DOHH2 (cell line): ENCODE results near the gene PRKN.

Experiments used
- CTCF ChIP-seq: fragments of 200-600 bp; sonication (generic); IDR thresholded peaks from one replicate; pipeline ENCODE4 v1.5.1; 2014; ENCODE audit warnings: antibody characterized with exemption, mild to moderate bottlenecking, low read depth, low read length; ENCODE audit not compliant: poor library complexity, severe bottlenecking
- EZH2phosphoT487 ChIP-seq: fragments of 200-600 bp; sonication (generic); IDR thresholded peaks from 2 replicates; pipeline ENCODE4 v1.6.1; 2017; ENCODE audit warnings: borderline replicate concordance, mild to moderate bottlenecking, antibody characterized with exemption, low read length, moderate library complexity, mixed read lengths

GRCh38 chr6:162226803-162227202 is 500.8 kb downstream of the PRKN start:
- TF ChIP-seq CTCF (no peak), EZH2phosphoT487 (no peak)
